ENCODE data around the gene CASP9. TPM values are rescaled to one million over a fixed set of nuclear protein-coding genes. Genes with fewer than 3 reads are reported as not detected.

The CASP9 gene
- 10 to 100 TPM; 12.0 to 18.3 (median 14.5) TPM for total RNA-seq
- total RNA-seq (2013), result 8.0 TPM
- total RNA-seq, result 2.7 to 17.7 (median 9.8) reads per million in 29 experiments

DNA sequence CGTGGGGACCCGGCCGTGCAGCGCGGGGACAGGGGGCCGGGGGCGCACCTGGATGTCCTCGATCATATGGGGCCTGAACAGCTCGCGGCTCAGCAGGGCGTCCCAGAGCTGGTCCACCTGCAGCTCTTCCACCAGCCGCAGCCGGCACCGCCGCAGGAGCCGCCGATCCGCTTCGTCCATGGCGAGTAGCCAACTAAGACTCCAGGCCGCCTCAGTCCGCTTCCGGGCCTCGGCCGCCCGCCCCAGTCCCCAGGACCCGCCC, at the start of gene CASP9:
TSS of gene CASP9 (minus strand) at position 195 of the 262 bp plus-strand sequence. CDS start at position 180, 15 bp downstream.
- H3K4me3 ChIP-seq (ENCODE audit: control insufficient read depth in 1 of 2, extremely low read depth in 1 of 2, low read length in 1 of 2), result peak within 1 kb of the TSS; percentile 54 to 68
- peak within 1 kb of the TSS; percentile 95 to 100 for H3K27ac Mint-ChIP-seq
- no peaks in the 10 kb centered on the region for H3K9me3 Mint-ChIP-seq
- ChIA-PET POLR2A (no interaction called here), CTCF (interaction anchor here in 1 of 2 donors (0.5 kb wide), 1 partner anchor 102 kb away, joined by 3 read pairs; no protein-coding TSS in a partner anchor)
- WGBS (ENCODE audit: insufficient coverage), result under 1% methylated on average over 27 of the region's 27 CpGs
- peaks cover 6% of the 10 kb centered on the region for H3K36me3 Mint-ChIP-seq
- peak within 1 kb of the TSS; percentile 99 for H3K27ac ChIP-seq (ENCODE audit: low read length)
- no peaks in the 10 kb centered on the region for H3K27me3 ChIP-seq (replicated peaks in 1 of 2; ENCODE audit: control insufficient read depth in 2 of 2, extremely low read depth in 1 of 2, insufficient read depth in 2 of 2, low read length in 1 of 2)
- H3K9me3 ChIP-seq, result no peaks in the 10 kb centered on the region
- peak in 2 of 4 experiments; percentile 0 to 4 for ATAC-seq (replicated peaks in 1 of 4)
- DNase-seq, result no peak
- H3K4me1 ChIP-seq (ENCODE audit: control insufficient read depth in 1 of 2, extremely low read depth in 1 of 2, insufficient read depth in 2 of 2, low read length in 2 of 2), result peaks cover 23 to 35% of the 10 kb centered on the region in 2 experiments
- H3K27me3 Mint-ChIP-seq, result no peaks in the 10 kb centered on the region
- H3K4me1 Mint-ChIP-seq, result peaks cover 52 to 64% (median 53%) of the 10 kb centered on the region in 3 donors
- H3K36me3 ChIP-seq (ENCODE audit: control insufficient read depth in 2 of 2, extremely low read depth in 1 of 2, insufficient read depth in 1 of 2, low read length in 1 of 2), result no peaks in the 10 kb centered on the region
- peak within 1 kb of the TSS; percentile 77 to 92 (median 83) for H3K4me3 Mint-ChIP-seq

DNA sequence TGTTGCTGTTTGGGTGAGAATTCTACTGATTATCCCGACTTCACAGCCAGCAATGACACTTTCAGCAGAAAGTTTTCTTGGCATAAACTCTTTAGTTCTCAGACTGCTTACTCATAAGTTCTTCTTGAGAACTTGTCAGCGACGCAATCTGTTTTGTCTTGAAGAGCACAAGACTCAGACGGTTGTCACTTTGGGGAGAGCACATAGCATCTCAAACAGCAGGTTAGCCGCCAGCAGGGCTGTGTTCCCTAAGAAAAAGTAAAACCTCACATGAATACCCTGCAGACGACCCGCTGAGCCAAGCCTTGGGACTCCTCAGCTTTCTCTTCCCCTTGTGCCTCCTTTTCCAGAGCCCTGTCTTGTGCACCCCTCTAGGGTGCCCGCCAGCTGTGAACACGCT, 49.5 kb upstream of the CASP9 start:
- Mint-ChIP-seq H3K27me3 (no peaks in the 10 kb centered on the region), H3K9me3 (no peaks in the 10 kb centered on the region), H3K27ac (no peak overlapping the region), H3K4me1 (peaks cover 16 to 23% (median 18%) of the 10 kb centered on the region in 3 donors), H3K4me3 (no peak overlapping the region), H3K36me3 (peaks cover 31% of the 10 kb centered on the region)
- Histone ChIP-seq H3K4me1 (ENCODE audit: control insufficient read depth in 1 of 2, extremely low read depth in 1 of 2, insufficient read depth in 2 of 2, low read length in 2 of 2) (peaks cover 6 to 15% of the 10 kb centered on the region in 2 experiments), H3K27me3 (replicated peaks in 1 of 2; ENCODE audit: control insufficient read depth in 2 of 2, extremely low read depth in 1 of 2, insufficient read depth in 2 of 2, low read length in 1 of 2) (no peaks in the 10 kb centered on the region), H3K4me3 (ENCODE audit: control insufficient read depth in 1 of 2, extremely low read depth in 1 of 2, low read length in 1 of 2) (no peak overlapping the region), H3K9me3 (no peaks in the 10 kb centered on the region), H3K36me3 (ENCODE audit: control insufficient read depth in 2 of 2, extremely low read depth in 1 of 2, insufficient read depth in 1 of 2, low read length in 1 of 2) (peaks cover 19 to 49% of the 10 kb centered on the region in 2 donors), H3K27ac (ENCODE audit: low read length) (no peak overlapping the region)
- DNase-seq (no peak), ATAC-seq (replicated peaks in 1 of 4) (no peak)
- ChIA-PET POLR2A (interaction anchor here in 1 of 2 donors (0.6 kb wide), 1 partner anchor 256 kb away, joined by 8 read pairs; no protein-coding TSS in a partner anchor), CTCF (no interaction called here)
- 84% methylated on average over 6 of the region's 9 CpGs for WGBS (ENCODE audit: insufficient coverage)

DNA sequence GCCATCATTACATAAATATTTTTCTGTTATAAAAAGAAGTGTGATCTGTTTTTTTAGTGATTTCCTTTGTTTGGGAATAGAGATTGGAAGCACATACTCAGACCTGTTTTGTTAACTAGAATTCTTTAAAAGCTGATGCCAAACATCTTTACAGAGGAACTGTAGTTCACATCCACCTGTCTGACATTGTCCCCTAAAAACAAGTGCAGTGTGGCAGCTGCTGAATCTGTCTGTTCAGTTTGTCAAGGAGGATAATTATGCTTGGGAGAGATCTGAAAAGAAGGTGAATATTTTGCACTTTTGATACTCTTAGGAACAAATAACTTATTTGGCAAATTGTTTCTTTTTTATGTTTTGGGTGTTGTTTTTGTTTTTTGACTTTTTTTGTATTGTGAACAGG, 47.3 kb upstream of the CASP9 start:
- Mint-ChIP-seq H3K27me3 (no peaks in the 10 kb centered on the region), H3K36me3 (peaks cover 48% of the 10 kb centered on the region), H3K27ac (peak overlapping the region; percentile 18 to 33), H3K4me3 (no peak overlapping the region), H3K9me3 (no peaks in the 10 kb centered on the region), H3K4me1 (peaks cover 1 to 5% (median 3%) of the 10 kb centered on the region in 3 donors)
- no peaks in the 10 kb centered on the region for H3K27me3 ChIP-seq (replicated peaks in 1 of 2; ENCODE audit: control insufficient read depth in 2 of 2, extremely low read depth in 1 of 2, insufficient read depth in 2 of 2, low read length in 1 of 2)
- ChIA-PET CTCF (no interaction called here), POLR2A (interaction anchor here (0.6 to 0.7 kb wide), 2 partner anchors 10 to 111 kb away, joined by 3 to 7 read pairs; no protein-coding TSS in a partner anchor)
- no peak overlapping the region for H3K27ac ChIP-seq (ENCODE audit: low read length)
- H3K4me3 ChIP-seq (ENCODE audit: control insufficient read depth in 1 of 2, extremely low read depth in 1 of 2, low read length in 1 of 2), result no peak overlapping the region
- H3K9me3 ChIP-seq, result no peaks in the 10 kb centered on the region
- no peaks in the 10 kb centered on the region for H3K4me1 ChIP-seq (ENCODE audit: control insufficient read depth in 1 of 2, extremely low read depth in 1 of 2, insufficient read depth in 2 of 2, low read length in 2 of 2)
- peaks cover 28 to 71% of the 10 kb centered on the region in 2 donors for H3K36me3 ChIP-seq (ENCODE audit: control insufficient read depth in 2 of 2, extremely low read depth in 1 of 2, insufficient read depth in 1 of 2, low read length in 1 of 2)
- ATAC-seq (replicated peaks in 1 of 4) (no peak), DNase-seq (no peak)

- DNase-seq (no peak), ATAC-seq (replicated peaks in 1 of 4) (no peak)
- H3K27ac Mint-ChIP-seq, result peak overlapping the region; percentile 18 to 33
- CTCF ChIA-PET, result no interaction called here
- peaks cover 52% of the 10 kb centered on the region for H3K36me3 Mint-ChIP-seq
- H3K4me3 Mint-ChIP-seq, result no peak overlapping the region
- H3K4me1 Mint-ChIP-seq, result peaks cover 1 to 5% (median 3%) of the 10 kb centered on the region in 3 donors
- no peaks in the 10 kb centered on the region for H3K9me3 Mint-ChIP-seq
- Histone ChIP-seq H3K9me3 (no peaks in the 10 kb centered on the region), H3K4me1 (ENCODE audit: control insufficient read depth in 1 of 2, extremely low read depth in 1 of 2, insufficient read depth in 2 of 2, low read length in 2 of 2) (no peaks in the 10 kb centered on the region), H3K4me3 (ENCODE audit: control insufficient read depth in 1 of 2, extremely low read depth in 1 of 2, low read length in 1 of 2) (no peak overlapping the region), H3K36me3 (ENCODE audit: control insufficient read depth in 2 of 2, extremely low read depth in 1 of 2, insufficient read depth in 1 of 2, low read length in 1 of 2) (peaks cover 32 to 74% of the 10 kb centered on the region in 2 donors), H3K27ac (ENCODE audit: low read length) (no peak overlapping the region), H3K27me3 (replicated peaks in 1 of 2; ENCODE audit: control insufficient read depth in 2 of 2, extremely low read depth in 1 of 2, insufficient read depth in 2 of 2, low read length in 1 of 2) (no peaks in the 10 kb centered on the region)
- WGBS (ENCODE audit: insufficient coverage), result no CpG with 5 or more reads among the region's 1 CpG
- POLR2A ChIA-PET, result interaction anchor here in 1 of 2 donors (0.7 kb wide), 1 partner anchor 9 kb away, joined by 3 read pairs; no protein-coding TSS in a partner anchor
- no peaks in the 10 kb centered on the region for H3K27me3 Mint-ChIP-seq
Observed at GRCh38 chr1:15570861-15571260, 46.8 kb upstream of the CASP9 start.

GRCh38 chr1:15568387-15569073, 44.5 kb upstream of the CASP9 start:
- no peaks in the 10 kb centered on the region for H3K4me1 ChIP-seq (ENCODE audit: control insufficient read depth in 1 of 2, extremely low read depth in 1 of 2, insufficient read depth in 2 of 2, low read length in 2 of 2)
- no peak for ATAC-seq (replicated peaks in 1 of 4)
- Mint-ChIP-seq H3K9me3 (no peaks in the 10 kb centered on the region), H3K27me3 (no peaks in the 10 kb centered on the region), H3K36me3 (peaks cover 51% of the 10 kb centered on the region), H3K4me3 (no peak overlapping the region), H3K4me1 (peaks cover 1 to 6% (median 5%) of the 10 kb centered on the region in 3 donors), H3K27ac (peak overlapping the region in 1 of 2 donors; percentile 73)
- no peak for DNase-seq
- WGBS (ENCODE audit: insufficient coverage), result 100% methylated on average over 15 of the region's 18 CpGs
- POLR2A ChIA-PET, result interaction anchor here in 1 of 2 donors (0.5 kb wide), 1 partner anchor 155 kb away, joined by 4 read pairs; no protein-coding TSS in a partner anchor
- no peak overlapping the region for H3K4me3 ChIP-seq (ENCODE audit: control insufficient read depth in 1 of 2, extremely low read depth in 1 of 2, low read length in 1 of 2)
- no peaks in the 10 kb centered on the region for H3K27me3 ChIP-seq (replicated peaks in 1 of 2; ENCODE audit: control insufficient read depth in 2 of 2, extremely low read depth in 1 of 2, insufficient read depth in 2 of 2, low read length in 1 of 2)
- CTCF ChIA-PET, result no interaction called here
- H3K27ac ChIP-seq (ENCODE audit: low read length), result no peak overlapping the region
- H3K9me3 ChIP-seq, result no peaks in the 10 kb centered on the region
- peaks cover 27 to 78% of the 10 kb centered on the region in 2 donors for H3K36me3 ChIP-seq (ENCODE audit: control insufficient read depth in 2 of 2, extremely low read depth in 1 of 2, insufficient read depth in 1 of 2, low read length in 1 of 2)

DNA sequence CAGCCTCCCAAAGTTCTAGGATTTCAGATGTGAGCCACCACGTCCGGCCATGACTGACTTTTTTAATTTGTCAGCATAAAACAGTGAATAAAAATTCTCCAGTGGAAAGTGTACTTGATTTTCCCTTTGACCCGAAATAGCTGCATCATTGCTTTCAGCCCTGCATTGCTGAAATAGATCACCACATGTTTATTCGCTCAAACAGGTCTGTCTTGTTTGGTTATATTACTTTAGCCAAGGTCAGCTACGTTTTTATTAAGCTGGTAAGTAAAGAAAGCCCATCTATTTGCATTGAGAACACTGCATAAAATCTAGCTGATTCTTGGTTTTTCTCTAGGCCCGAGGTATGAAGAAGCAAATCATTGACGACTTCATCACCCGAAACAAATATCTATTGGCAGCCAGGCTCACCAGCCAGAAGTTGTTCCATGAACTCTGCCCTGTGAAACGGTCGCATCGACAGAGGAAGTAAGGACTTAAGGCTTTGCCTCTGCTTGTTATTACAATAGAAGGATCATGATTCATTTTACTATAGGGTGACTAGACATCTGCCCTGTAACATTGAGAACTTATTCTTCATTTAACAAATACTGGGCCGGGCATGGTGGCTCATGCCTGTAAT, 35.3 kb upstream of the CASP9 start:
- no peaks in the 10 kb centered on the region for H3K9me3 ChIP-seq
- CTCF ChIA-PET, result no interaction called here
- H3K27ac Mint-ChIP-seq, result no peak overlapping the region
- peaks cover 0 to 3% (median 0%) of the 10 kb centered on the region in 3 donors for H3K4me1 Mint-ChIP-seq
- H3K27me3 Mint-ChIP-seq, result no peaks in the 10 kb centered on the region
- ATAC-seq (replicated peaks in 1 of 4) (no peak), DNase-seq (no peak)
- peaks cover 11 to 46% of the 10 kb centered on the region in 2 donors for H3K36me3 ChIP-seq (ENCODE audit: control insufficient read depth in 2 of 2, extremely low read depth in 1 of 2, insufficient read depth in 1 of 2, low read length in 1 of 2)
- POLR2A ChIA-PET, result no interaction called here
- H3K4me1 ChIP-seq (ENCODE audit: control insufficient read depth in 1 of 2, extremely low read depth in 1 of 2, insufficient read depth in 2 of 2, low read length in 2 of 2), result no peaks in the 10 kb centered on the region
- H3K36me3 Mint-ChIP-seq, result peaks cover 31% of the 10 kb centered on the region
- H3K4me3 Mint-ChIP-seq, result no peak overlapping the region
- no peaks in the 10 kb centered on the region for H3K9me3 Mint-ChIP-seq
- no peak overlapping the region for H3K4me3 ChIP-seq (ENCODE audit: control insufficient read depth in 1 of 2, extremely low read depth in 1 of 2, low read length in 1 of 2)
- H3K27me3 ChIP-seq (replicated peaks in 1 of 2; ENCODE audit: control insufficient read depth in 2 of 2, extremely low read depth in 1 of 2, insufficient read depth in 2 of 2, low read length in 1 of 2), result no peaks in the 10 kb centered on the region
- 100% methylated on average over 3 of the region's 12 CpGs for WGBS (ENCODE audit: insufficient coverage)
- H3K27ac ChIP-seq (ENCODE audit: low read length), result no peak overlapping the region

Data from T-cell (primary cell).